Measurements from ENCODE around the gene CHRNA9. TPM values are rescaled to one million over a fixed set of nuclear protein-coding genes. Genes with fewer than 3 reads are reported as not detected.

Gene CHRNA9
- total and polyA plus RNA-seq, 3 experiments from 2014 or later = 0.11 to 0.14 TPM; not detected in 1

GRCh38 chr4:40403081-40403480 lies 67.9 kb downstream of the CHRNA9 start:
- Histone ChIP-seq H3K27ac (ENCODE audit: low read depth, low read length) (no peak overlapping the region), H3K4me3 (ENCODE audit: low read length) (no peak overlapping the region), H3K27me3 (ENCODE audit: insufficient read depth, low read length, poor library complexity, severe bottlenecking) (no peaks in the 10 kb centered on the region), H3K4me1 (ENCODE audit: insufficient read depth, low read length) (no peaks in the 10 kb centered on the region), H3K36me3 (ENCODE audit: insufficient read depth, low read length) (no peaks in the 10 kb centered on the region), H3K9me3 (ENCODE audit: low read length) (no peaks in the 10 kb centered on the region)
- ChIA-PET CTCF (no interaction called here), POLR2A (no interaction called here)
- DNase-seq = no peak
- Mint-ChIP-seq H3K9me3 (peaks cover 0 to 17% (median 12%) of the 10 kb centered on the region in 5 donors), H3K27ac (no peak overlapping the region), H3K27me3 (peaks cover 14 to 22% of the 10 kb centered on the region in 2 donors), H3K4me3 (no peak overlapping the region), H3K36me3 (peaks cover 0 to 15% (median 2%) of the 10 kb centered on the region in 3 donors), H3K4me1 (no peaks in the 10 kb centered on the region)

Other genes with a start within 250 kb of the CHRNA9 start
- gene RHOH, start 138.3 kb upstream of the CHRNA9 start, total RNA-seq = 100 to 1,000 TPM; 148 TPM
- gene RHOH, start 138.3 kb upstream of the CHRNA9 start, polyA plus RNA-seq = 262 TPM

Data from CD8-positive, alpha-beta memory T cell (primary cell).